Neural cell (in vitro differentiated cells): Measurements from ENCODE around the gene GABRD. TPM values are rescaled to one million over a fixed set of nuclear protein-coding genes. Genes with fewer than 3 reads are reported as not detected.

Experiments used
- H2AFZ ChIP-seq: fragments of 200-600, 300-800 bp; sonication (generic), shearing (Covaris generic); 2 replicates; pipeline ENCODE4 v1.6.0; 2014; ENCODE audit warnings: low read depth, mild to moderate bottlenecking, antibody characterized with exemption, low read length, moderate library complexity
- H3F3A ChIP-seq: fragments of 200-600 bp; shearing (Covaris generic); 2 replicates; pipeline ENCODE4 v1.6.1; 2016; ENCODE audit warnings: mild to moderate bottlenecking, moderate library complexity, mixed read lengths, antibody characterized with exemption, low read length; ENCODE audit not compliant: insufficient read depth, poor library complexity, severe bottlenecking
- H3K27ac ChIP-seq: fragments of 200-600, 300-800 bp; sonication (generic), shearing (Covaris generic); 2 replicates; pipeline ENCODE4 v1.5.1; 2014; ENCODE audit warnings: mild to moderate bottlenecking, low read length, moderate library complexity
- H3K27me3 ChIP-seq: fragments of 300-800, 200-600 bp; sonication (generic), shearing (Covaris generic); 2 replicates; pipeline ENCODE4 v1.6.0; 2014; ENCODE audit warnings: mild to moderate bottlenecking, low read depth, low read length, moderate library complexity; ENCODE audit not compliant: insufficient read depth
- H3K36me3 ChIP-seq: fragments of 300-800, 200-600 bp; sonication (generic), shearing (Covaris generic); 2 replicates; pipeline ENCODE4 v1.5.1; 2014; ENCODE audit warnings: mild to moderate bottlenecking, antibody characterized with exemption, low read length, moderate library complexity; ENCODE audit not compliant: insufficient read depth
- H3K4me2 ChIP-seq: fragments of 300-800, 200-600 bp; sonication (generic), shearing (Covaris generic); 2 replicates; pipeline ENCODE4 v1.6.0; 2014; ENCODE audit warnings: mild to moderate bottlenecking, low read length
- H3K4me3 ChIP-seq: fragments of 300-800, 200-600 bp; sonication (generic), shearing (Covaris generic); 2 replicates; pipeline ENCODE4 v1.5.1; 2014; ENCODE audit warnings: mild to moderate bottlenecking, low read length, moderate library complexity
- H3K79me2 ChIP-seq: fragments of 200-600 bp; shearing (Covaris generic); replicated peaks from 2 replicates; pipeline ENCODE4 v1.6.0; 2014; ENCODE audit warnings: mild to moderate bottlenecking, low read length, moderate library complexity; ENCODE audit not compliant: insufficient read depth
- H3K9ac ChIP-seq: fragments of 300-800, 200-600 bp; sonication (generic), shearing (Covaris generic); 2 replicates; pipeline ENCODE4 v1.6.1; 2016; ENCODE audit warnings: mild to moderate bottlenecking, low read length, mixed read lengths
- H3K9me2 ChIP-seq: fragments of 200-600 bp; shearing (Covaris generic); 2 replicates; pipeline ENCODE4 v1.6.1; 2016; ENCODE audit warnings: mild to moderate bottlenecking, low read length, mixed read lengths; ENCODE audit not compliant: insufficient read depth
- H3K9me3 ChIP-seq: fragments of 200-600, 300-800 bp; sonication (generic), shearing (Covaris generic); 2 replicates; pipeline ENCODE4 v1.6.1; 2016; ENCODE audit warnings: mild to moderate bottlenecking, mixed run types, low read length, moderate library complexity, mixed read lengths
- H4K20me1 ChIP-seq: fragments of 200-600 bp; shearing (Covaris generic); 2 replicates; pipeline ENCODE4 v1.6.1; 2016; ENCODE audit warnings: mild to moderate bottlenecking, mixed run types; ENCODE audit not compliant: insufficient read depth
- EZH2 ChIP-seq: fragments of 200-600, 300-800 bp; shearing (Covaris generic), sonication (generic); IDR thresholded peaks from 2 replicates; pipeline ENCODE4 v1.6.1; 2014; ENCODE audit warnings: antibody characterized with exemption, low read length, borderline replicate concordance, mild to moderate bottlenecking; ENCODE audit not compliant: insufficient read depth, poor library complexity, severe bottlenecking
- MXI1 ChIP-seq: fragments of 450-650 bp; conservative IDR thresholded peaks from 2 replicates; pipeline ENCODE4 v1.6.1; 2014; ENCODE audit warnings: antibody characterized with exemption, mild to moderate bottlenecking; ENCODE audit not compliant: poor library complexity, severe bottlenecking
- POLR2AphosphoS5 ChIP-seq: IDR thresholded peaks from 2 replicates; pipeline ENCODE4 v1.6.1; 2012
- RAD21 ChIP-seq: fragments of 450-650 bp; conservative IDR thresholded peaks from 2 replicates; pipeline ENCODE4 v1.6.1; 2014; ENCODE audit warnings: antibody characterized with exemption, mild to moderate bottlenecking, moderate library complexity
- TAF1 ChIP-seq: IDR thresholded peaks from 2 replicates; pipeline ENCODE4 v1.6.1; 2012; ENCODE audit warnings: low read depth
- polyA plus RNA-seq: library from polyadenylated mRNA; depleted of rRNA; stranded (reverse); fragments of >200 nt; gene quantifications from 2 replicates; pipeline ENCODE4 v1.2.3, GENCODE V29; 2014
- TF ChIP-seq, protein P1 (sequence below): IDR thresholded peaks from 2 replicates; pipeline ENCODE4 v1.6.1; 2012; ENCODE audit warnings: borderline replicate concordance
- TF ChIP-seq, protein P2 (sequence below): fragments of 450-650 bp; IDR thresholded peaks from 2 replicates; pipeline ENCODE4 v1.5.1; 2014; ENCODE audit warnings: antibody characterized with exemption, mild to moderate bottlenecking, moderate library complexity; ENCODE audit not compliant: poor library complexity, severe bottlenecking

The GABRD gene
- polyA plus RNA-seq, 1 donor from 2014 or later = 0.85 TPM

DNA sequence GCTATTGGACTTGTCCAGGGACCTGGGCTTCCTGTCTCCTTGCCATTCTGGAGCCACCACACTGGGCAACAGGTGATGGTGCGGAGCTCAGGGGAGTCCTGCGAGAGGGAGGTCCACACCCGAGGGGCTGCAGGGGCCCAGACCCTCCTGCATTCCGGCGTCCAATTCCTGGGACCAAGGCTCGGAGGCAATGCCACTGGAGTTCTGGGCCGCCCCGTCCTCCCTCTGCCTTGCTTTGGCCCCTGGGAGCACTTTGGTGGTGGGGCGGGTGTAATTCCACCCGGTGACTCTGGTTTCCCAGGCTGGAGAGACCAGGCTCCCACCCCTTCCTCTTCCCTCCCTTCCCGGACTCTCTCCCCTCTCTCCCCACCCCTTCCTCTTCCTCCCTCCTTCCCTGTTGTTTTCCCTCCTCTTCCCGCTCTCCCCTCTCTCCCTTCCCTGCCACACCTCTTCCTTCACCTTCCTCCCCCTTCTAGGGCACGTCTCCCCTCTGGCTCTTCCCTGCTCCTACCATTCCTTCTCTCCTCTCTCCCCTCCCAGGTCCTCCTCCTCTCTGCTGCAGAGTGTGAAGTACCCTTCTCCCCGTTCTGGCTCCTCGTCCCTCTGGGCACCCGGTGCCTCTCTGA, 33.0 kb downstream of the GABRD start:
- Histone ChIP-seq H3K27me3 (peaks cover 42% of the 10 kb centered on the region), H3K9me2 (no peaks in the 10 kb centered on the region), H3K4me2 (no peak overlapping the region), H3K79me2 (no peaks in the 10 kb centered on the region), H2AFZ (no peak overlapping the region), H3K9ac (no peak overlapping the region), H3K36me3 (no peaks in the 10 kb centered on the region), H3K27ac (no peak overlapping the region), H4K20me1 (no peaks in the 10 kb centered on the region), H3F3A (no peaks in the 10 kb centered on the region), H3K9me3 (no peaks in the 10 kb centered on the region), H3K4me3 (no peak overlapping the region)
- TF ChIP-seq, protein P1, sequence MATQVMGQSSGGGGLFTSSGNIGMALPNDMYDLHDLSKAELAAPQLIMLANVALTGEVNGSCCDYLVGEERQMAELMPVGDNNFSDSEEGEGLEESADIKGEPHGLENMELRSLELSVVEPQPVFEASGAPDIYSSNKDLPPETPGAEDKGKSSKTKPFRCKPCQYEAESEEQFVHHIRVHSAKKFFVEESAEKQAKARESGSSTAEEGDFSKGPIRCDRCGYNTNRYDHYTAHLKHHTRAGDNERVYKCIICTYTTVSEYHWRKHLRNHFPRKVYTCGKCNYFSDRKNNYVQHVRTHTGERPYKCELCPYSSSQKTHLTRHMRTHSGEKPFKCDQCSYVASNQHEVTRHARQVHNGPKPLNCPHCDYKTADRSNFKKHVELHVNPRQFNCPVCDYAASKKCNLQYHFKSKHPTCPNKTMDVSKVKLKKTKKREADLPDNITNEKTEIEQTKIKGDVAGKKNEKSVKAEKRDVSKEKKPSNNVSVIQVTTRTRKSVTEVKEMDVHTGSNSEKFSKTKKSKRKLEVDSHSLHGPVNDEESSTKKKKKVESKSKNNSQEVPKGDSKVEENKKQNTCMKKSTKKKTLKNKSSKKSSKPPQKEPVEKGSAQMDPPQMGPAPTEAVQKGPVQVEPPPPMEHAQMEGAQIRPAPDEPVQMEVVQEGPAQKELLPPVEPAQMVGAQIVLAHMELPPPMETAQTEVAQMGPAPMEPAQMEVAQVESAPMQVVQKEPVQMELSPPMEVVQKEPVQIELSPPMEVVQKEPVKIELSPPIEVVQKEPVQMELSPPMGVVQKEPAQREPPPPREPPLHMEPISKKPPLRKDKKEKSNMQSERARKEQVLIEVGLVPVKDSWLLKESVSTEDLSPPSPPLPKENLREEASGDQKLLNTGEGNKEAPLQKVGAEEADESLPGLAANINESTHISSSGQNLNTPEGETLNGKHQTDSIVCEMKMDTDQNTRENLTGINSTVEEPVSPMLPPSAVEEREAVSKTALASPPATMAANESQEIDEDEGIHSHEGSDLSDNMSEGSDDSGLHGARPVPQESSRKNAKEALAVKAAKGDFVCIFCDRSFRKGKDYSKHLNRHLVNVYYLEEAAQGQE = no peak
- TF ChIP-seq, protein P2, sequence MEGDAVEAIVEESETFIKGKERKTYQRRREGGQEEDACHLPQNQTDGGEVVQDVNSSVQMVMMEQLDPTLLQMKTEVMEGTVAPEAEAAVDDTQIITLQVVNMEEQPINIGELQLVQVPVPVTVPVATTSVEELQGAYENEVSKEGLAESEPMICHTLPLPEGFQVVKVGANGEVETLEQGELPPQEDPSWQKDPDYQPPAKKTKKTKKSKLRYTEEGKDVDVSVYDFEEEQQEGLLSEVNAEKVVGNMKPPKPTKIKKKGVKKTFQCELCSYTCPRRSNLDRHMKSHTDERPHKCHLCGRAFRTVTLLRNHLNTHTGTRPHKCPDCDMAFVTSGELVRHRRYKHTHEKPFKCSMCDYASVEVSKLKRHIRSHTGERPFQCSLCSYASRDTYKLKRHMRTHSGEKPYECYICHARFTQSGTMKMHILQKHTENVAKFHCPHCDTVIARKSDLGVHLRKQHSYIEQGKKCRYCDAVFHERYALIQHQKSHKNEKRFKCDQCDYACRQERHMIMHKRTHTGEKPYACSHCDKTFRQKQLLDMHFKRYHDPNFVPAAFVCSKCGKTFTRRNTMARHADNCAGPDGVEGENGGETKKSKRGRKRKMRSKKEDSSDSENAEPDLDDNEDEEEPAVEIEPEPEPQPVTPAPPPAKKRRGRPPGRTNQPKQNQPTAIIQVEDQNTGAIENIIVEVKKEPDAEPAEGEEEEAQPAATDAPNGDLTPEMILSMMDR = no peak
- TF ChIP-seq EZH2 = no peak
- no peak for TF ChIP-seq MXI1
- no peak for TF ChIP-seq TAF1

DNA sequence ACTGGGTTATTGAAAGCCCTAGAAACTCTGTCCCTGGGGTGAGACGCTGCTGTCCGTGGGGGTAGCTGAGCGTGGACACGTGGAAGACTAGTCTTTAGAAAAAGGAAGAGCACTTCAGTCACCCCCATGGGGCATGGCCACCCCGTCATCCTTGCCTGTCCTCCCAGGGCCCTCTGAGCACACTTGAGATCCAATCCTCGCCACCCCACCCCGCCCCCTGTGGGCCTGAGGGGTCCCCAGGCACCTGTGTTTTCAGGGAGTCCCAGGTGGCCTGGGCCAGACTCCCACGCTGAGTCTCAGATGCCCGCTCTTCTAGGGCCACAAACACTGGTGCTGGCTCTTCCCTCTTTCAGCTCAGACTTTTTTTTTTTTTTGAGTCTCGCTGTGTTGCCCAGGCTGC, 33.6 kb downstream of the GABRD start:
- Histone ChIP-seq H3K4me3 (no peak overlapping the region), H3K9ac (no peak overlapping the region), H3K36me3 (no peaks in the 10 kb centered on the region), H3K79me2 (no peaks in the 10 kb centered on the region), H4K20me1 (no peaks in the 10 kb centered on the region), H3K9me3 (no peaks in the 10 kb centered on the region), H3K9me2 (no peaks in the 10 kb centered on the region), H2AFZ (no peak overlapping the region), H3K27ac (no peak overlapping the region), H3F3A (no peaks in the 10 kb centered on the region), H3K27me3 (peaks cover 40% of the 10 kb centered on the region), H3K4me2 (no peak overlapping the region)
- TF ChIP-seq RAD21 (no peak), POLR2AphosphoS5 (no peak), MXI1 (no peak), EZH2 (no peak), TAF1 (no peak)
- TF ChIP-seq, protein P2 = no peak
